H1 (cell line): Measurements from ENCODE around the gene MEGF11. TPM values are rescaled to one million over a fixed set of nuclear protein-coding genes. Genes with fewer than 3 reads are reported as not detected.

ENCODE experiments used
- CHD7 ChIP-seq: fragments of 300-600 bp; sonication (generic); IDR thresholded peaks from 2 replicates; pipeline ENCODE4 v1.7.1; 2012; ENCODE audit warnings: low read length, moderate library complexity, mild to moderate bottlenecking, inconsistent platforms; ENCODE audit not compliant: insufficient replicate concordance
- POU5F1 ChIP-seq: IDR thresholded peaks from 2 replicates; pipeline ENCODE4 v1.6.1; 2011; ENCODE audit warnings: low read depth, mild to moderate bottlenecking, low read length, moderate library complexity
- SAP30 ChIP-seq: fragments of 300-600 bp; sonication (generic); IDR thresholded peaks from 2 replicates; pipeline ENCODE4 v1.7.1; 2012; ENCODE audit warnings: low read length, moderate library complexity, mild to moderate bottlenecking, inconsistent platforms; ENCODE audit not compliant: insufficient read depth, insufficient replicate concordance
- polyA plus RNA-seq, 7 experiments: library from polyadenylated mRNA; depleted of rRNA in 3 of 7; stranded (reverse) in 5 of 7; unstranded in 2 of 7; fragments of >200 nt in 5 of 7; fragments of 200-250 nt in 2 of 7; gene quantifications; 1 replicate in 5 of 7; 2 replicates in 1 of 7; 4 replicates in 1 of 7; pipeline versions ENCODE4 v1.2.1 to v1.2.3, GENCODE V29; 2011 to 2013; ENCODE audit warnings: missing spikeins in 2 of 7, mixed read lengths in 2 of 7
- total RNA-seq: library from RNA; stranded (reverse); fragmentation: NEBNext Ultra II Directional; extraction: Animal tissue kit (Norgen Biotek cat#: 25700); gene quantifications from 2 replicates; pipeline ENCODE4 v1.2.1, GENCODE V29; 2021

The MEGF11 gene
- total and polyA plus RNA-seq, 2 of the 8 experiments (the other 6 are each of a cell fraction or from before 2014, with no cell fraction given): 4.4 to 4.8 TPM

DNA sequence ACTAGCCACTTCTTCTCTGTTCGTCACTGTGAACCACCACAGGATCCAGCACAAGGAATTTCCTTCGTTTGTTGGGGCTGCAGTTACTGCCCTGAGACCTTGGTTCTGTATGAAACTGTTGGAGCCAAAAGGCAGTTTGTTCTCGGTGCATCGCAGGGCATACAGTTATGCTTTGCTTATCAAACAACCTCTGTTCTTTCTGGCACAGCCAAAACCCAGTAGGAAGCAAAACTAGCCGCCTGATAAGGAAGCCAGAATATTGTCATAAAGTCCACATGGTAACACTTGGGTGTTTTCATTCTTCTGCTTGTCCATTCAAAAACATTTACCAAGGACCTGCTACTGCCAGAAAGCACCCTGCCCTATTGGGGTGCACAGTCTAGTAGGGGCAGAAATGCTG, 268.2 kb downstream of the MEGF11 start (continued):
- TF ChIP-seq SAP30 (no peak), POU5F1 (no peak), CHD7 (no peak)
